ENCODE results near the gene HSPD1.

Gene HSPD1

DNA sequence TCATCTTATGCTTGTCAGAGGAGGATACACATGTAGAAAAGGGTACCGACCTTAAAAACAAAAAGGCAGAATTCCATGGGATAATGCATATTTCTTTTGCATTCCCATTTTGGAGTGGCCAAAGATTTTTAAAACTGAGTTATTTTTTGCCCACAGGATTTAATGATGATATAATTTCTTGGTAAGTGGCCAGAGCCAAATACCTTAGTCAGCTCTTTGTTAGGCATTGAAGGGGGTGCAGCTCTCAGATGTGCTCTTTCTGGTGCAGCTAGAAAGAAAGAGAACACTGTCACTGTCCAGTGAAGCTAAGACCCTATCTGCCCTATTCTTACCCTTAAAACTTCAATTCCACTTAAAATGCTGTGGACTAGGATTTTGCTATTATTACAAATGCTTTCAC lies 35.5 kb downstream of the HSPD1 start:
- Histone ChIP-seq H3K4me2 (ENCODE audit: insufficient read depth, low read length) (no peak overlapping the region), H3K79me2 (ENCODE audit: insufficient read depth, low read length) (peaks cover 27% of the 10 kb centered on the region), H2AFZ (ENCODE audit: low read depth, low read length) (no peak overlapping the region), H3K9me3 (ENCODE audit: insufficient read depth, low read length, severe bottlenecking) (no peaks in the 10 kb centered on the region), H4K20me1 (ENCODE audit: insufficient read depth, low read length) (peaks cover 5% of the 10 kb centered on the region), H3K36me3 (ENCODE audit: insufficient read depth, low read length) (peaks cover 75% of the 10 kb centered on the region), H3K27me3 (ENCODE audit: insufficient read depth, low read length, poor library complexity) (no peaks in the 10 kb centered on the region), H3K4me3 (ENCODE audit: low read depth in 1 of 2, low read length in 2 of 2) (no peak overlapping the region), H3K27ac (ENCODE audit: low read length) (no peak overlapping the region), H3K4me1 (ENCODE audit: insufficient read depth, low read length) (no peaks in the 10 kb centered on the region), H3K9ac (ENCODE audit: low read depth, low read length) (no peak overlapping the region)
- no peak for ATAC-seq (ENCODE audit: insufficient read depth, low read depth)
- TF ChIP-seq, protein P1, sequence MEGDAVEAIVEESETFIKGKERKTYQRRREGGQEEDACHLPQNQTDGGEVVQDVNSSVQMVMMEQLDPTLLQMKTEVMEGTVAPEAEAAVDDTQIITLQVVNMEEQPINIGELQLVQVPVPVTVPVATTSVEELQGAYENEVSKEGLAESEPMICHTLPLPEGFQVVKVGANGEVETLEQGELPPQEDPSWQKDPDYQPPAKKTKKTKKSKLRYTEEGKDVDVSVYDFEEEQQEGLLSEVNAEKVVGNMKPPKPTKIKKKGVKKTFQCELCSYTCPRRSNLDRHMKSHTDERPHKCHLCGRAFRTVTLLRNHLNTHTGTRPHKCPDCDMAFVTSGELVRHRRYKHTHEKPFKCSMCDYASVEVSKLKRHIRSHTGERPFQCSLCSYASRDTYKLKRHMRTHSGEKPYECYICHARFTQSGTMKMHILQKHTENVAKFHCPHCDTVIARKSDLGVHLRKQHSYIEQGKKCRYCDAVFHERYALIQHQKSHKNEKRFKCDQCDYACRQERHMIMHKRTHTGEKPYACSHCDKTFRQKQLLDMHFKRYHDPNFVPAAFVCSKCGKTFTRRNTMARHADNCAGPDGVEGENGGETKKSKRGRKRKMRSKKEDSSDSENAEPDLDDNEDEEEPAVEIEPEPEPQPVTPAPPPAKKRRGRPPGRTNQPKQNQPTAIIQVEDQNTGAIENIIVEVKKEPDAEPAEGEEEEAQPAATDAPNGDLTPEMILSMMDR (IDR thresholded peaks at IDR 0.05; ENCODE audit: borderline replicate concordance, extremely low read depth, low read length, poor library complexity, severe bottlenecking), result no peak
- DNase-seq, result no peak

DNA sequence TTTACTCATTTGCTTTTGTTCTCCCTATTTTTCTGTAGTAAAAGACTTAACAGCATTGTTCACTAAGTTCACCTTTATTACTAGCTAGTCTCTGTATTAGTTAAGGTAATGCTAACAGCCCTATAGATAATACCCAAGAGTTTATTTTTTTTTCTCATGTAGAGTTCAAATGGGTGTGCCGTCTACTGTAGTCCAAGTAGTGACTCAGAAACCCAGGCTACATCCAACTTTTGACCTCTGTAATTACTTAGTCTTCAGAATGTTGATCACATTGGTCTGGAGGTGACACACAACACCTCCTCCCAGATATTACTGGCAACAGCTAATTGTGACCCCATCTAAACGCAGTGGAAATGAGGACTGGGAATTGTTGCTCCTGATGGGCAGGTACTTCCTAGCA lies 38.6 kb downstream of the HSPD1 start:
- Histone ChIP-seq H3K4me1 (ENCODE audit: insufficient read depth, low read length) (no peaks in the 10 kb centered on the region), H3K4me3 (ENCODE audit: low read depth in 1 of 2, low read length in 2 of 2) (no peak overlapping the region), H3K27ac (ENCODE audit: low read length) (no peak overlapping the region), H3K9me3 (ENCODE audit: insufficient read depth, low read length, severe bottlenecking) (no peaks in the 10 kb centered on the region), H4K20me1 (ENCODE audit: insufficient read depth, low read length) (peaks cover 13% of the 10 kb centered on the region), H3K36me3 (ENCODE audit: insufficient read depth, low read length) (peaks cover 56% of the 10 kb centered on the region), H3K9ac (ENCODE audit: low read depth, low read length) (no peak overlapping the region), H3K4me2 (ENCODE audit: insufficient read depth, low read length) (no peak overlapping the region), H3K79me2 (ENCODE audit: insufficient read depth, low read length) (peaks cover 56% of the 10 kb centered on the region), H3K27me3 (ENCODE audit: insufficient read depth, low read length, poor library complexity) (no peaks in the 10 kb centered on the region), H2AFZ (ENCODE audit: low read depth, low read length) (no peak overlapping the region)
- ATAC-seq (ENCODE audit: insufficient read depth, low read depth) (no peak), DNase-seq (no peak)
- TF ChIP-seq, protein P1 (IDR thresholded peaks at IDR 0.05; ENCODE audit: borderline replicate concordance, extremely low read depth, low read length, poor library complexity, severe bottlenecking), result no peak
- no peak for TF ChIP-seq EZH2 (IDR thresholded peaks at IDR 0.05; ENCODE audit: borderline replicate concordance, low read depth, low read length, severe bottlenecking)

DNA sequence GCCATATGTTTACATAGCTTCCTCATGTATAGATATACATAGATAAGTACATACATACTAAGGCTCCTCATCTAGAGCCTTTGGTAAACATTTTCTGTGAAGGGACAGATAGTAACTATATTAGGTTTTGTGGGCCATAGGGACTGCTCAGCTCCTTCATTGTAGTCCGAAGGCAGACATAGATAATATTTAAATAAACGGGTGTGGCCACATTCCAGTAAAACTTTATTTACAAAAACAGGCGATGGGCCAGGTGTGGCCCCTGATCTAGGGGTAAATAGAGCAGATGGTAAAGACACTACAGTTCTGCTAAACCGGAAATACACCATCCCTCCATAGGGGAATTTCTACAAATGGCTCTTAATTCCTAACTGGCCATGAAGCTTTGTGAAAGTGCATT lies 39.0 kb downstream of the HSPD1 start:
- ATAC-seq (ENCODE audit: insufficient read depth, low read depth), result no peak
- TF ChIP-seq, protein P1 (IDR thresholded peaks at IDR 0.05; ENCODE audit: borderline replicate concordance, extremely low read depth, low read length, poor library complexity, severe bottlenecking), result no peak
- no peak for TF ChIP-seq EZH2 (IDR thresholded peaks at IDR 0.05; ENCODE audit: borderline replicate concordance, low read depth, low read length, severe bottlenecking)

DNA sequence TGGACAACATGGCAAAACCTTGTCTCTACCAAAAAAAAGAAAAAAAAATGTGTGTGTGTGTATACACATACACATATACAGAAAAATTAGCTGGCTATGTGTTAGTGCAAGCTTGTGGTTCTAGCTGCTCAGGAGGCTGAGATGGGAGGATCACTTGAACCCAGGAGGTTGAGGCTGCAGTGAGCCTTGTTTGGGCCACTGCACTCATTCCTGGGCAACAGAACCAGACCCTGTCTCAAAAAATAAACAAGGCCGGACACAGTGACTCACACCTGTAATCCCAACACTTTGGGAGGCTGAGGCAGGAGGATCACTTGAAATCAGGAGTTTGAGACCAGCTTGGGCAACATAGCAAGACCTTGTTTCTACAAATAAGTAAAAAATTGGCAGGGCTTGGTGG lies 44.2 kb downstream of the HSPD1 start:
- DNase-seq, result no peak
- Histone ChIP-seq H3K27me3 (ENCODE audit: insufficient read depth, low read length, poor library complexity) (no peaks in the 10 kb centered on the region), H4K20me1 (ENCODE audit: insufficient read depth, low read length) (peaks cover 25% of the 10 kb centered on the region), H3K79me2 (ENCODE audit: insufficient read depth, low read length) (peaks cover 76% of the 10 kb centered on the region), H3K4me3 (ENCODE audit: low read depth in 1 of 2, low read length in 2 of 2) (0 out of 4 replicates have a peak overlapping the region, but pooled peaks of 1 of the 2 experiments have one; percentile 76), H3K4me1 (ENCODE audit: insufficient read depth, low read length) (peaks cover 37% of the 10 kb centered on the region), H3K9me3 (ENCODE audit: insufficient read depth, low read length, severe bottlenecking) (no peaks in the 10 kb centered on the region), H3K36me3 (ENCODE audit: insufficient read depth, low read length) (peaks cover 15% of the 10 kb centered on the region), H3K4me2 (ENCODE audit: insufficient read depth, low read length) (peak overlapping the region; percentile 87), H2AFZ (ENCODE audit: low read depth, low read length) (no peak overlapping the region), H3K9ac (ENCODE audit: low read depth, low read length) (no peak overlapping the region), H3K27ac (ENCODE audit: low read length) (no peak overlapping the region)
- ATAC-seq (ENCODE audit: insufficient read depth, low read depth), result no peak
- TF ChIP-seq, protein P1 (IDR thresholded peaks at IDR 0.05; ENCODE audit: borderline replicate concordance, extremely low read depth, low read length, poor library complexity, severe bottlenecking), result no peak
- no peak for TF ChIP-seq EZH2 (IDR thresholded peaks at IDR 0.05; ENCODE audit: borderline replicate concordance, low read depth, low read length, severe bottlenecking)

More for the DNA sequence above, 39.0 kb downstream of the HSPD1 start:
- H3K27ac ChIP-seq (ENCODE audit: low read length), result no peak overlapping the region
- H3K79me2 ChIP-seq (ENCODE audit: insufficient read depth, low read length), result peaks cover 61% of the 10 kb centered on the region
- peaks cover 3% of the 10 kb centered on the region; the same call in 1 of the 2 replicates for H3K4me1 ChIP-seq (ENCODE audit: insufficient read depth, low read length)
- H3K27me3 ChIP-seq (ENCODE audit: insufficient read depth, low read length, poor library complexity), result no peaks in the 10 kb centered on the region
- no peak overlapping the region for H3K4me3 ChIP-seq (ENCODE audit: low read depth in 1 of 2, low read length in 2 of 2)
- DNase-seq, result no peak
- H4K20me1 ChIP-seq (ENCODE audit: insufficient read depth, low read length), result peaks cover 16% of the 10 kb centered on the region
- H3K4me2 ChIP-seq (ENCODE audit: insufficient read depth, low read length), result no peak overlapping the region
- peaks cover 52% of the 10 kb centered on the region for H3K36me3 ChIP-seq (ENCODE audit: insufficient read depth, low read length)
- no peaks in the 10 kb centered on the region for H3K9me3 ChIP-seq (ENCODE audit: insufficient read depth, low read length, severe bottlenecking)
- no peak overlapping the region for H2AFZ ChIP-seq (ENCODE audit: low read depth, low read length)
- H3K9ac ChIP-seq (ENCODE audit: low read depth, low read length), result no peak overlapping the region

Measured in DND-41 (cell line).